ENCODE data around the gene DENND1B.
"Not testable (repeated sequence)": the region's sequence is repeated elsewhere in the genome, so short reads cannot be mapped to it uniquely, and the experiment has no call there.

Gene DENND1B

DNA sequence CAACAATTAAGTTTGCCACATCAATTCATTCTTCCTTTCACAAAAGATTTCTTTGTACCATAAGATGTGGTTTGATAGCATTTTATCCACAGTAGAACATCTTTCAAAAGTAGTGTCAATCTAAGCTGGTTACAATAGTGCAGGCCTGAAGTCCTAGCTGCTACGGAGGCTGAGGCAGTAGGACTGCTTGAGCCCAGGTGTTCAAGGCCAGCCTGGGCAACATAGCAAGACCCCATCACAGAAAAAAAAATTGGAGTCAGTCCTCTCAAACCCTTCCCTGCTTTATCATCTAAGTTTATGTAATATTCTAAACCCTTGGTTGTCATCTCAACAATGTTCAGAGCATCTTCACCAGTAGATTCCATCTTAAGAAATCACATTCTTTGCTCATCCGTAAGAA is 31.7 kb downstream of the DENND1B start:
- DNase-seq: no peak

DNA sequence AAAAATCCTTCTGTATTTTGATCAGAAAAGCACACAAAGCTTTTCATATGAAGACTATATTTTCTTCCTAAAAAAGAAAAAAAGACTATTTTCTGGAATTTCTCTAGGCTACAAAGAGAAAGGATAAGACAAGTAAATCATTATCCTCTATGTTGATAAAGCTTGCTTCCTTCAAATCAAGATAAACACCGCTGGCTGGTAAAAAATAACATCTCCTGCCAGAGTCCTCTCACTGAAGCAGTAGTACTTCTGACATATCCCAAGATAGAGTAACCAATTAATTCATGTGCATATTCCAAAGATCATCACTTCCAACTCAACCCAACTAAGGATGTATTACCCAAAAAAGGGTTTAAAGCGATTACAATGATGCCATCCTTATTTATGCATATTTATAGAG is 34.3 kb downstream of the DENND1B start:
- DNase-seq: no peak

DNA sequence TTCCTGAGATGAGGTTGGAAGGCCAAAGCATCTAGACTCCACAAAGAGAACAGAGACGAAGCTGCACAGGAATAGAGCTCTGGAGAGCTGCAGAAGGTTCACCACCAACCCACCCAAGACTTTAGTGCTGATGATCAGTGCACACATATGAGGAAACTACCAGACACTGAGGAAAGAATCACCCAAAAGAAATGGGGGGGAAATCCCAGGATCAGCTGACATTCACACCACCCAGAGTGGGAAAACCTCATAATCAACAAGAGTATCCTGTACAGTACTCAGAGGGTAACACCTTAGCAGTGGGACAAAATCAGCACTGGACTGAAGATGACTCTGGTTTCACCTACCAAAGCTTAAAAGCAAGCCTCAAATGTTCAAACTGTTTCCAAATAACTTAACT is 36.4 kb downstream of the DENND1B start:
- no peak for DNase-seq

DNA sequence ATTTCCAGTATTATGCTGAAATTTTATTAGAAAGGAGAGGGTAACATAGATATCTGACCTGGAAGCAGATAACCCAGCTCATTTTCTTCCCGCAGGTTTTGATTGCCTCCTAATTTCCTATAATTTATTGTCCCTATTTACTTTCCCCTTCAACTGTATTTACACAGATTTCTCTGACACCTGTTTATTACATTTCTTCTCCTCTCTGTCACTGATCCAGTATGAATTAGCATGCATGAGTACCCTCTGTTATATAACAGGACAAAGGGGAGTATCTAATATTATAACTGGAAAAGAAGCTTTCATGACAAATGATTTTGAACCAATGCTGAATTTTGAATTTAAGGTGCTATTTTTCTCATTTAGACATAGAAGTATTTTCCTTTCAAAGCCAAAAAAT is 37.4 kb downstream of the DENND1B start:
- DNase-seq: peak; percentile 73

DNA sequence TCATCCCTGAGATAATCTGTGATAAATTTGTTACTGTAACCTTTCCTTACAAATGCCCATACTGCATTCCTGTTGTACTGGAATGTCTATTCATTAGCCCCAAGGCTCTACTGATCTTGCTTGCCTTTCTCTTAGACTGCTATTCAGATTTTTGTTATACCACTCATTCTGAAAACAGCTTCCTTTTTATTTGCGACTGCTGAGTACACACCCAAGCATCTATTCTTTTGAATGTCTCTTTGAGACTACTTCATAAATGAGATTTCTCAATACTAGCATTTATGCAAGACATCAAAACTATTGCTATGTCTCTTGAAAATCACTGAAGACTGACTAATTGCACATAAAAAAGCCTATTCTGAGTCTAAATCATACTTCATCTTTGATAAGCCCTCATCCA is 38.6 kb downstream of the DENND1B start:
- DNase-seq: no peak

DNA sequence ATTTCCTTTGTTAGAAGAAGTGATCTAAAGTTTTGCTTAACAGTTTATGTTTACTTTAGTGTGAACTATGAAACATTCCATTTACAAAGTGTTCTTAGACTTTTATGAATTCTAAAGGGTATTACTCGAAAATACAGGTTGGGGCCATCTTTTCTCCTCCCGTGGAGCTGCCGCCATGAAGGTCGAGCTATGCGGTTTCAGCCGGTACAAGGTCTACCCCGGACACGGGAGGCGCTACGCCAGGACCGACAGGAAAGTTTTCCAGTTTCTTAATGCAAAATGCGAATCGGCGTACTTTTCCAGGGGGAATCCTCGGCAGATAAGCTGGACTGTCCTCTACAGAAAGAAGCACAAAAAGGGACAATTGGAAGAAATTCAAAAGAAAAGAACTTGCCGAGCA is 39.8 kb downstream of the DENND1B start:
- no peak for DNase-seq

DNA sequence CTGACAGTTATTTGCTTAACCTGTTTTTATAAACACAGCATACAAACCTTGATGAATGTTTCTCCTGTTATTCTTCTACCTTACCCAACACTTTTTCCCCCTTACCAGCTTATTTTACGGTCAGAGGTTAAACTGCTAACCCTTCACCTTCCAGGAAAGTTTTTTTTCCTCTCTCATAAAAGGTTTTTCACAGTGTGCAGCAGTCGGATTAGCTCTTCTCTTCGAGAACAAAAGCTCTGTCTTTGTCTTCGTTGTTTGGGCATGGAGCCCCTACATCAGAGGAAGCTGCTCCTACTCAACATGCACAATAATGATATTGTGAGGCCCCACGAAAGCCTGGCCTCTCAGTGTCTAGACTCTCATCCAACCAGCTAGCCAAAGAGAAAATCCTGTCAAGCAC is 42.0 kb downstream of the DENND1B start:
- no peak for DNase-seq

DNA sequence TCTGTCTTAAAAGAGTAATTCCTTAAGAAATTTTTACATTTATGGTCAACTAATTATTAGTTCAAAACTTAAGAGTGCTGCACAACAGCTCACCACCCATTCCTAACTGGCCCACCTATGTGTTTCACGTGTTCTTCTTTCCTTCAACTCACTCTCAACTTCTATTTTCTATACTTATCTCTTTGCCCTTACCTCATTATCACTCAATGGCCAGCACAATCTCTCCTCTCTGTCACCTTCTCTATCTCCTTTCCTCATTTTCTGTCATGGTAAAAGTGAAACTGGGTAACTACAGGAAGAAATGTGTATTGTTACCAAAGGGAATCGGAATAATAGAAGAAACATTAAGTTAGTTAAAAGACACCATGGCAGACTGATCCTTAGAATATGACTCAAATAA is 43.1 kb downstream of the DENND1B start:
- no peak for DNase-seq

DNA sequence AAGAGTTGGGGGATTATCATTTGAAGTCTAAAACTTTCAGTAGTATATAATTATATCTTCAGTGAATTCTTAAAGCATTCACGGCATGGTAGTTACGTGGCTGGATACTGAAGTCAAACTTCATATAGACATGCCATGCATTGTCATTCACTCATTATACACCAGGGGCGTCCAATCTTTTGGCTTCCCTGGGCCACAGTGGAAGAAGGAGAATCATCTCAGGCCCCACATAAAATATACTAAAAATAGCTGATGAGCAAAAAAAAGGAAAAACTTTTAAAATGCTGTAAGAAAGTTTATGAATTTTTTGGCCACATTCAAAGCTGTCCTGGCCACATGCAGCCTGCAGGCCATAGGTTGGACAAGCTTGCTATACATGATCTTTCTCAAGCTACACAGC is 43.8 kb downstream of the DENND1B start:
- DNase-seq: no peak

DNA sequence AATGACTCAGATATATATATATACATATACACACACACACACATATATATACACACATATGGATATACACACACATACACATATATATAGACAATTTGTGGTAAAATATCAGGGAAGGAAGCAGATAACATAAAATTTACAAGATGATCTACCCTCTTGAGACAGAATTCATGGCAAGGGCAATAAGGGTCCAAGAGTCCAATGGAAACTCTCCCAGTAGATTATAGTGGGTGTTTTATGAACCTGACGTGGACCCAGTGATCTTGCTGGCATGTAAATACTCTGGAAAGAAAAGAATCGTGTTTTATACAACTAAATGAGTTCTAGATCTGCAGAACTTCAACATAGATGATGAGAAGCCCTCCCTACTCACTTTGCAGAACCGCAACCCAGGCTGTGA is 49.3 kb downstream of the DENND1B start:
- no peak for DNase-seq

DNA sequence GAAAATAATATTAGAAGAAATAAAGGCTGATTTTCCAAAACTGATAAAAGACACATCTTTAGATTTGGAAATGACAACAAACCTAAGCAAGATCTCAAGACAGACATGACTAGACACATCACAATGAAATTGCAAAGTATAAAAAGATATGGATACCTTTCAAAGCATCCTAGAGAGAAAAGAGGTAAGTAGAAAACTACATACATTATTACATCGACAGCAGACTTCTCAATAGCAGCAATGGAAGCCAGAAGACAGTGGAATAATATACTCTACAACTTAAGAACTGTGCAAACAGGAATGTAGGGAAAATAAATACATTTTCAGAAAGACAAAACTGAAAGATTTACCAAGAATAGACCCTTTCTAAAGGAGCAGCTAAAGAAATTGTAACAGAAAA is 50.2 kb downstream of the DENND1B start:
- peak; percentile 15 for DNase-seq

DNA sequence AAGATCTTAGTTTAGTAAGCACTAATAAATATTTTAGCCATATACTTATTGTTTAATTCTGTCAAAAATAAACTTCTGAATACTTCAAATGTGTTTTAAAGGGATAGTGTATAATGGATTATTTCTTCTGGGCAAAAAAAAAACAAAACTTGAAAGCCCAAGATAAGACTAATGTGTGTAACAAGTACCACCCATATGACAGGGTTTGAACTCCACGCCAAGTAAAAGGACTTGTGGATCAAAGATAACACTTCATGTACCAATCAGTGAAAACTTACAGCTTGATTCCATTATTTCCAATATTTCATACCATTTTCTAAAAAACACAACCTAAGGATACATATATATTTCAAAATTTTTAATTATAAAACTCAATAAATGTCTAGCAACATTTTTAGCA is 59.5 kb downstream of the DENND1B start:
- no peak for DNase-seq

DNA sequence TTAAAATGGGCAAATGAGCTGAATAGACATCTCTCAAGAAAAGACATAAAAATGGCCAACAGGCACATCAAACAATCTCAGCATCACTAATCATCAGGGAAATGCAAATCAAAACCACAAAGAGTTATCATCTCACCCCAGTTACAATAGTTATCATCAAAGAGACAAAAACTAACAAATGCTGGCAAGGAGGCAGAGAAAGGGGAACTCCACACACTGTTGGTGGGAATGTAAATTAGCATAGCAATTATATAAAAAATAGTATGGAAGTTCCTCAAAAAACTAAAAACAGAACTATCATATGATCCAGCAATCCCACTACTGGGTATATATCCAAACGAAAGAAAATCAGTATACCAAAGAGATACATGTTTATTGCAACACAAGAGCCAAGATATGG is 68.7 kb downstream of the DENND1B start:
- no peak for DNase-seq

DNA sequence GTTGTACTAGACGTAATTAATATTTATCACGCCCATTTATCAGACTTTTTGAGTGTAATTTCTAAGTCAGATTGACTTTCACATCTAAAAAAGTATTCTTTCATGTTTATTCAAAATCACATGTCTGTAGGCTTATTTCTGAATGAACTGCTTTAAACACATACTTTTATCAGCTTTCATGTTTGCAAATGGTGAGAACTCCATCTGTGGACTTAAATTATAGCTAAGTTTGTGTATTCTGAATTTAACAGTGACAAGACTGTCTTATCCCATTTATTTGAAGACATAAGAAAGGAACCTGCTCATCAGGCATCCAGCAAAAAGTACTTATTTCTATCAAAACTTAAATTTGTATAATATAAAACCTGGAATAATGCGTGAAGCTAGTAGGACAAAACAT is 69.3 kb downstream of the DENND1B start:
- DNase-seq: no peak

DNA sequence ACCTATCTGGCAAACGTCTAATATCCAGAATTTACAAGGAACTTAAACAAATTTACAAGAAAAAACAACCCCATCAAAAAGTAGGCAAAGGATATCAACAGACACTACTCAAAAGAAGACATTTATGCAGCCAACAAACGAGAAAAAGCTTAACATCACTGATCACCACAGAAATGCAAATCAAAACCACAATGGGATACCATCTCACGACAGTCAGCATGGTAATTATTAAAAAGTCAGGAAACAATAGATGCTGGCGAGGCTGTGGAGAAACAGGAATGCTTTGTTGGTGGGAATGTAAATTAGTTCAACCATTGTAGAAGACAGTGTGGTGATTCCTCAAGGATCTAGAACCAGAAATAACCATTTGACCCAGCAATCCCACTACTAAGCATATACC is 74.6 kb downstream of the DENND1B start:
- DNase-seq: not testable (repeated sequence)

DNA sequence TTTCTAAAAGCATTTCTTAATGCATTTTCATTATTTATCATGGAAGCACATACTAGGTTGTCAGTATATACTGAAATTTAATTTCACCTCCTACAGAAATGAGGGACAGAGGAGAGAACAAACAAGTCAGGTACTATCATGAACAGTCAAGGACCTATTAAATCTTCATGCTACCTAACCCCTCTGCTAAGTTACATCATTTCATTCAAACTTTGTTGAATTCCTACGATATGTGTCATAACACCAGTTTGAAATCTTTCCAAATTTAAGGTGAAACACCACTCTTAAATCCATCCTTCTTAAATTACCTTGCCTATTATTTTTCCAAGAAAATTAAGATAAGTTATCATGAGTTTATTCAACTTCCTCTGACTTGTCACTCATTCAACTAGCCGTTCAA is 78.9 kb downstream of the DENND1B start:
- DNase-seq: no peak

DNA sequence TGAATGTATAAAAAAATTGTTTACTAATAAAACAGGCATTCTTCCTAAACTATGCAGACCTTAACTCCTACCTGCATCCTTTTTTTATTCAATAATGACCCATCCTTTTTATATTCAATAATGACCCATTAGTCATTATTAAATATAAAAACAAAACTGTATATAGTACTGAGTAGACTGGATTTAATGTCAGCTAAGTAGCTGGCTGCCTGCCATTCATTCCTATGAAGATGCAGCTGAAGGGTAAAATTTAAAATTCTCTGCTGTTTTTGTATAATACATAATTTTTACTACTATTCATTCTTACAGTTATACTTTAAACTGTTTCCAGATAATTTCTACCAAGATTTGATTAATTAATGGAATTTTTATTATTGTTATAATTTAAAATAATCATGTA is 79.3 kb downstream of the DENND1B start:
- DNase-seq: no peak

DNA sequence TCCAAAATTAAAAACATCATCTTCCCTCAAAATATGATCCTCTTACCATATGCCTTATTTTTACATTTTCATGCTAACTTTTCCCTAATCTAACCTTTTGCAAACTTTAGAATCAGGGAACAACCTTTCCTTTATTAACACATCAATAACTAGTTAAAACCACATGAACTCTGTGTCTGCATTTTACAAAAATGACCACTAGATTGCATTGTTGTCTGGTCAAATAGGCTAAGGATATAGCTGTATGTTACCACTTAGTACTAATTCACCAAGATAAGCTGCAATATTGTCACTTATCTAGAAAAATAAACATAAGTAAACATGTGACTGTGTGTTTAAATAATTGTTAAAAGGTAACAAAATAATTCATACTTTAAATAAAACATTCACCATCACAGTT is 82.3 kb downstream of the DENND1B start:
- DNase-seq: peak; percentile 25

DNA sequence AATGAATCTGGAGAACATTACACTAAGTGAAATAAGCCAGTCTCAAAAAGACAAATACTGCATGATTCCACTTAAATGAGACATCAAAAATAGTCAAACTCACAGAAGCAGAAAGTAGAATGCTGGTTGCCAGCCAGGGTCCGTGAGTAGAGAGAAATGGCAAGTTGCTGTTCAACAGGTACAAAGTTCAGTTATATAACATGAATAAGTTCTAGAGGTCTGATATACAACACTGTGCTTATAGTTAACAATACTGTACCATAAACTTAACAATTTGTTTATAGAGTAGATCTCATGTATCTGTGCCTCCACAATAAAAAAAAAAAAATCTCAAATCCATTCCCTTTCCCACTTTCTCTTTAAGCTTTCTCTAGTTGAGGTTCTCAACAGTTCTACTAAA is 83.5 kb downstream of the DENND1B start:
- DNase-seq: no peak

DNA sequence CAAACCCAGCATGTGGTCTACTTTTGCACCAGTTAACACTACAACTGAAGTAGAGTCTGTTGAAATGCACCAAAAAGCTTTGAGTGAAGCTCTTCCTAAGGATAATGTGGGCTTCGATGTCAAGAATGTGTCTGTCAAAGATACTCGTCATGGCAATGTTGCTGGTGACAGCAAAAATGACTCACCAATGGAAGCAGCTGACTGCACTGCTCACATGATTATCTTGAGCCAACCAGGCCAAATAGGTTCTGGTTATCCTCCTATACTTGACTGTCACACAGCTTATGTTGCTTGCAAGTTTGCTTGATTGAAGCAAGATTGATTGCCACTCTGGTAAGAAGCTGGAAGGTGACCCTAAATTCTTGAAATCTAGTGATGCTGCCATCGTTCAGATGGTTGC is 85.2 kb downstream of the DENND1B start:
- DNase-seq: no peak

DNA sequence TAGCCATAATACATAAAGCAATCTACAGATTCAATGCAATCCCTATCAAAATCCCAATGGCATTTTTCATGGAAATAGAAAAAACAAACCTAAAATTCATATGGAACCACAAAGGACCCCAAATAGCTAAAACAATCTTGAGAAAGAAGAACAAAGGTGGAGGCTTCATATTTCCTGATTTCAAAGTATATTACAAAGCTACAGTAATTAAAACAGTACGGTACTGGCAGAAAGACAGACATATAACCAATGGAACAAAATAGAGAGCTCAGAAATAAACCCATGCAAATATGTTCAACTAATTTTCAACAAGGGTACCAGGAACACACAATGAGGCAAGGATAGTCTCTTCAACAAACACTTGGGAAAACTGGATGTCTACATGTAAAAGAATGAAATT is 87.0 kb downstream of the DENND1B start:
- no peak for DNase-seq

DNA sequence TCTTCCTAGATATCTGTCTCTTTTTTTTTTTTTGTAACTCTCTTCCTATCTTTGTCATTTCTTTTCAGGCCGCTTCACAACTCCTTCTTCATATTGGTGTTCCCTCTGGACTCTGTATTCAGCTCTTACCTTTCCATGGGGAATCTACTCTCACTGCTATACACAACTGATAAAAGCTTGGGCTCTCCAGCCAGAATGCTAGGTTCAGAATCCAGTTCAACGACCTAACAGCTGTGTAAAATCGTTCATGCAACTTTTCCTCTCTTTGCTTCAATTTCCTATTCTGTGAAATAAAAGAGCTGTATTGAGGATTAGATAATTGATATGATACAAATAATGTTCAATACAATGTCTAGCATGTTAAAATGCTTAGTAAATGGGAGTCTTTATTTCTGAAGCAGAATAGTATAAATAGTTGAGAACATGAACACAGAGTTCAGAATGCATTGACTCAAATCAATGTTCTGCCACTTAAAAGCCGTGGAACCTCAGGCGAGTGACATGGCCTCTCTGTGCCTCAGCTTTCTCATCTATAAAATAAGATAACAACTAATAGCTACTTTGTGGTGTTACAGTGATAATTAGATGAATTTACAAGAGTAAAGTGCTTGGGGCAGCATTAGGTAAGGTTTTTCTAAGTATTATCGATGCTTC is 88.5 kb downstream of the DENND1B start:
- DNase-seq: no peak

DNA sequence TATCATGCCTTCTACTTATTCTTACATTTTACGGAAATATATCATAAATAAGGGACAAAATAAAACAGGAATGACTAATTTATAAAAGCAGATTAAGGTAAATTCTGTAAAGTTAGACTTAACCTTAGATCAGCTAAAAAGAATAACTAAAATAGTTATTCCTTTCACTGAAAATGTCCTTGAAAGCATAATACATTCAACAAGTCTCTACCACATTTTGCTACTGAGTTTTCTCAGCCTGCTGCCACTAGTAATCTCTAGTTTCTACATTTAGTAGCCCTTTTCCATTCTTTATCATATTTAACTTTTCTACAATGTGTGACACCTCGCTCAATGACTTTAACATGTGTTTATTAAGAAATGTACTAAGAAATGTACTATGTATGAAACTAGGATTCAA is 89.0 kb downstream of the DENND1B start:
- no peak for DNase-seq

DNA sequence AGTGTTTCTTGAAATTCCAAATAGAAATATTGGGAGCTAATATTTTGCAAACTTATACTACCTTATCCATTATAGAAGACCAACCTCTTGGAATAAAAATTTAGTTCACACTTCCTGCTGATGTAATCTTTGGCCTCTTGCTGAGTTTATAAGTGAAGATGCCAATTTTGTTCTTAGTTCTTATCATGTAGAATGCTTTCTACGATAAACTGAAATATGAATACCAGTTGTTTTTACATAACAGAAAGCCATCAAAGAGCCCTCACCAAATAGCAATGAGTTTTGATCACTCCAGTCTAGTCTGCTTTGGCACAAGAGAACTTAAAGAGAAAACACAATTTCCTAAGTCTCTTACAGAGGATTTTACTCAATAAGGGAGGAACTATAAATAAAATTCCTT is 89.5 kb downstream of the DENND1B start:
- DNase-seq: no peak

DNA sequence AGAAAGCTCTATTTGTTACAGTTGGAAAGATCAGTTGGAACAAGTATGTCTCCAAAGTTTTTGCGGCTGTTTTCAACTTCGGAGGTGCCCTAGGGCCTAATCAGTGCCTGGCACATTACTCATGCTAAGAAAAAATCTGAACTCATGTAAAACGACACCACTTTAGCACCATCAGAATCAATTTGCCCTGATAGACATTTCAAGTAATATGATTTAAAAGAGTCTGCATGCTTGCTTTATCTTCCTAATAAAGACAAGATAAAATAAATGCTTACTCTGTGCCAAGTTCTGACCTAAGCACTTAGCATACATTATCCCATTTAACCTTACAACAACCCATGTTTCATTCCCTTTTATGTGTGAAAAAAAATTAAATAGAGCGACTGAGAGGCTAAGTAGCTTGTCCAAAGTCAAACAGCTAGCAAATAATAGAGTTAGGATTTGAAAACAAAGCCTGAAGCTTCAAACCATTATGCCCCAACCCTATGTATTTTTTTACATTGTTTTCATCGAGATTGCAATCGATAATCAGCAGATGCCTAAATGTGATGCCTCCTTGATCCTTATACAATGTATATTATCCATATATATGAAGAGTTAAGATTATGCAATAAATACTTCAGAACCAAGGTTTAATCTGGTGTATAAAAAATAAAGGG is 91.3 kb downstream of the DENND1B start:
- no peak for DNase-seq
